ENCODE measurements around the gene SMIM8. TPM values are rescaled to one million over a fixed set of nuclear protein-coding genes. Genes with fewer than 3 reads are reported as not detected.

SMIM8 gene
- total and polyA plus RNA-seq, 10 of the 15 experiments (the other 5 are each of a cell fraction or from before 2014, with no cell fraction given): 6.2 to 45.8 (median 10.4) TPM

GRCh38 chr6:87322304-87323212 is at the start of gene SMIM8 (continued):
- TF ChIP-seq ZBTB11 (CRISPR knock-in tag; IDR thresholded peaks at IDR 0.05) (no peak), TCF7 (IDR thresholded peaks at IDR 0.05; ENCODE audit: borderline replicate concordance) (no peak), MXI1 (IDR thresholded peaks at IDR 0.05; ENCODE audit: low read depth, low read length) (no peak)

GRCh38 chr6:87274660-87275274 is 47.6 kb upstream of the SMIM8 start:
- WGBS (ENCODE audit: insufficient coverage, insufficient replicate concordance, low lambda C conversion rate, missing lambda C conversion rate): 97% methylated on average over 7 of the region's 7 CpGs
- no peak; the same call in 2 of the 3 replicates for ATAC-seq
- SMC1A ChIA-PET (ENCODE audit: uncharacterized antibody, unreplicated experiment): no interaction called here
- H3K27me3 ChIP-seq (replicated peaks in 1 of 2; ENCODE audit: control insufficient read depth in 2 of 2, insufficient read depth in 2 of 2, low read length in 1 of 2): no peaks in the 10 kb centered on the region
- H2AFZ ChIP-seq (ENCODE audit: control insufficient read depth, low read depth, low read length): no peak overlapping the region
- H3K9ac ChIP-seq (ENCODE audit: control insufficient read depth, insufficient read depth, low read length): no peak overlapping the region
- in situ Hi-C loops (cut with MboI) (no loop called here), intact Hi-C loops (cut with micrococcal nuclease; ENCODE audit: unreplicated experiment) (loop anchor here (10.0 kb wide), 1 partner anchor 210 kb away; no protein-coding TSS in a partner anchor)
- BruUV-seq (replicated peaks): no TSS peak
- no peak overlapping the region for H3K4me3 ChIP-seq
- POLR2A ChIA-PET: no interaction called here
- TF ChIP-seq POLR2AphosphoS5 (IDR thresholded peaks at IDR 0.05; ENCODE audit: low read length) (peak; percentile 40; the same call in 1 of the 2 replicates), MYB (IDR thresholded peaks at IDR 0.05; ENCODE audit: borderline replicate concordance, low read depth, low read length) (no peak)
- CTCF ChIA-PET: no interaction called here
- no peak for DNase-seq (ENCODE audit: low read depth, low spot score)
- no peaks in the 10 kb centered on the region for H3K79me2 ChIP-seq (ENCODE audit: control insufficient read depth, insufficient read depth, low read length)
- no peaks in the 10 kb centered on the region for H4K20me1 ChIP-seq (ENCODE audit: control insufficient read depth, insufficient read depth)
- RAD21 ChIA-PET (ENCODE audit: unreplicated experiment): no interaction called here
- no peaks in the 10 kb centered on the region for H3K9me3 ChIP-seq (replicated peaks; ENCODE audit: control insufficient read depth, insufficient read depth, low read length)
- H3K4me2 ChIP-seq (ENCODE audit: control insufficient read depth, insufficient read depth): no peak overlapping the region
- FAIRE-seq: no peak
- no peaks in the 10 kb centered on the region for H3K36me3 ChIP-seq (ENCODE audit: control insufficient read depth in 2 of 2, insufficient read depth in 2 of 2, low read length in 1 of 2)
- H3K27ac ChIP-seq (ENCODE audit: control insufficient read depth, insufficient read depth): no peak overlapping the region
- H3K4me1 ChIP-seq (ENCODE audit: control insufficient read depth, insufficient read depth, low read length): no peaks in the 10 kb centered on the region

Data from GM12878 (cell line).